ENCODE results near the gene MFAP5.

The MFAP5 gene

GRCh38 chr12:8662593-8662992 lies at the start of gene MFAP5:
TSS of gene MFAP5 (minus strand) at chr12:8662826. CDS start at chr12:8662104, 722 bp downstream.
- H3K27ac Mint-ChIP-seq = no peak within 1 kb of the TSS
- no peak for TF ChIP-seq CTCF (IDR thresholded peaks at IDR 0.05; ENCODE audit: unreplicated experiment in 3 of 3)
- H3K4me1 Mint-ChIP-seq = peaks cover 4% of the 10 kb centered on the region
- no peaks in the 10 kb centered on the region for H3K27me3 Mint-ChIP-seq (ENCODE audit: low read depth)
- H3K4me3 Mint-ChIP-seq = no peak within 1 kb of the TSS
- H3K9me3 Mint-ChIP-seq = no peaks in the 10 kb centered on the region
- no peaks in the 10 kb centered on the region for H3K36me3 Mint-ChIP-seq (ENCODE audit: low read depth)

GRCh38 chr12:8709124-8709830 lies 46.7 kb upstream of the MFAP5 start:
- TF ChIP-seq CTCF (IDR thresholded peaks at IDR 0.05; ENCODE audit: unreplicated experiment in 3 of 3) = no peak

GRCh38 chr12:8702159-8702558 lies 39.5 kb upstream of the MFAP5 start:
- Mint-ChIP-seq H3K4me3 (peak overlapping the region in 1 of 3 experiments; percentile 47), H3K36me3 (ENCODE audit: low read depth) (peaks cover 10% of the 10 kb centered on the region), H3K27ac (peak overlapping the region in 1 of 3 experiments; percentile 26), H3K9me3 (no peaks in the 10 kb centered on the region), H3K4me1 (peaks cover 31% of the 10 kb centered on the region), H3K27me3 (ENCODE audit: low read depth) (no peaks in the 10 kb centered on the region)
- no peak for TF ChIP-seq CTCF (IDR thresholded peaks at IDR 0.05; ENCODE audit: unreplicated experiment in 3 of 3)

More at GRCh38 chr12:8709124-8709830, 46.7 kb upstream of the MFAP5 start:
- Mint-ChIP-seq H3K4me1 (no peaks in the 10 kb centered on the region), H3K27ac (no peak overlapping the region), H3K4me3 (no peak overlapping the region), H3K9me3 (no peaks in the 10 kb centered on the region), H3K27me3 (ENCODE audit: low read depth) (no peaks in the 10 kb centered on the region), H3K36me3 (ENCODE audit: low read depth) (peaks cover 12% of the 10 kb centered on the region)

- H3K9me3 Mint-ChIP-seq = no peaks in the 10 kb centered on the region
- H3K27me3 Mint-ChIP-seq (ENCODE audit: low read depth) = no peaks in the 10 kb centered on the region
- H3K36me3 Mint-ChIP-seq (ENCODE audit: low read depth) = peaks cover 4% of the 10 kb centered on the region
- peaks cover 41% of the 10 kb centered on the region for H3K4me1 Mint-ChIP-seq
- peak overlapping the region in 2 of 3 experiments; percentile 35 to 69 for H3K4me3 Mint-ChIP-seq
- TF ChIP-seq CTCF (IDR thresholded peaks at IDR 0.05; ENCODE audit: unreplicated experiment in 3 of 3) = no peak
- H3K27ac Mint-ChIP-seq = peak overlapping the region; percentile 19 to 63 (median 41)
Measured at GRCh38 chr12:8701046-8701660, 38.5 kb upstream of the MFAP5 start.

GRCh38 chr12:8699714-8700113 lies 37.1 kb upstream of the MFAP5 start:
- TF ChIP-seq CTCF (IDR thresholded peaks at IDR 0.05; ENCODE audit: unreplicated experiment in 3 of 3) = no peak
- peak overlapping the region; percentile 82 to 86 (median 86) for H3K4me3 Mint-ChIP-seq
- H3K27ac Mint-ChIP-seq = peak overlapping the region; percentile 41 to 86 (median 60)
- H3K4me1 Mint-ChIP-seq = peaks cover 48% of the 10 kb centered on the region
- peaks cover 4% of the 10 kb centered on the region for H3K36me3 Mint-ChIP-seq (ENCODE audit: low read depth)
- no peaks in the 10 kb centered on the region for H3K9me3 Mint-ChIP-seq
- H3K27me3 Mint-ChIP-seq (ENCODE audit: low read depth) = no peaks in the 10 kb centered on the region

Data from nephron (organoid).